Measurements from ENCODE around the gene CHTF18.

Gene CHTF18

GRCh38 chr16:827513-827912 is 39.1 kb downstream of the CHTF18 start:
- no peak overlapping the region for H3K4me3 ChIP-seq (ENCODE audit: low read length)
- H3K36me3 ChIP-seq (ENCODE audit: control insufficient read depth, low read length), result no peaks in the 10 kb centered on the region
- H3K4me1 ChIP-seq (ENCODE audit: control insufficient read depth, low read length), result no peaks in the 10 kb centered on the region
- H3K9me2 ChIP-seq (replicated peaks; ENCODE audit: control insufficient read depth, low read length), result no peaks in the 10 kb centered on the region
- H3K79me2 ChIP-seq (ENCODE audit: control insufficient read depth, low read length), result no peaks in the 10 kb centered on the region
- H3K9me3 ChIP-seq (ENCODE audit: control insufficient read depth, insufficient read depth, low read length), result no peaks in the 10 kb centered on the region
- no peak for TF ChIP-seq EZH2phosphoT487 (IDR thresholded peaks at IDR 0.05; ENCODE audit: borderline replicate concordance, low read length)
- no peak for TF ChIP-seq CTCF (IDR thresholded peaks at IDR 0.05; ENCODE audit: low read depth, low read length, poor library complexity, severe bottlenecking)
- H4K20me1 ChIP-seq (ENCODE audit: control insufficient read depth, insufficient read depth, low read depth, low read length), result no peaks in the 10 kb centered on the region
- H3F3A ChIP-seq (ENCODE audit: control insufficient read depth, insufficient read depth), result no peaks in the 10 kb centered on the region
- no peak overlapping the region for H3K4me2 ChIP-seq (ENCODE audit: low read length)
- H3K27me3 ChIP-seq (ENCODE audit: control insufficient read depth, low read length), result no peaks in the 10 kb centered on the region
- no peak overlapping the region for H3K27ac ChIP-seq (ENCODE audit: low read depth, low read length)

DNA sequence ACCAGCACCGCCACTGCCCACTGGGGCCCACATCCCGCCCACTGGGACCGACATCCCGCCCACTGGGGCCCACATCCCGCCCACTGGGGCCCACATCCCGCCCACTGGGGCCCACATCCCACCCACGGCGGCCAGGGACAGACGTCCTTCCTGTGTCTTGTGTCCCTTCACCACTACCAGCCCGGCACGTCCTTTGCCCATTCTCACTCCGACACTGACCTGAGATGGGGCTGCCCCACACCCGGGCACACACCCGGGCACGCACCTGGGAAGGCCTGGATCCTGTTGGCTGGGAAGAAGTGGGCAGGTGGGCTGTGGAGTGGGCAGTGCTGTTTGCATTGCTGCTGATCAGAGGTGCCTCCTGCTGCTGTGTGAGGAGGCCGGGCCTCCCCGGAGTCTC is 40.5 kb downstream of the CHTF18 start:
- Histone ChIP-seq H3F3A (ENCODE audit: control insufficient read depth, insufficient read depth) (no peaks in the 10 kb centered on the region), H3K27ac (ENCODE audit: low read depth, low read length) (no peak overlapping the region), H3K9me3 (ENCODE audit: control insufficient read depth, insufficient read depth, low read length) (no peaks in the 10 kb centered on the region), H3K9me2 (replicated peaks; ENCODE audit: control insufficient read depth, low read length) (no peaks in the 10 kb centered on the region), H3K4me1 (ENCODE audit: control insufficient read depth, low read length) (no peaks in the 10 kb centered on the region), H3K27me3 (ENCODE audit: control insufficient read depth, low read length) (no peaks in the 10 kb centered on the region), H4K20me1 (ENCODE audit: control insufficient read depth, insufficient read depth, low read depth, low read length) (no peaks in the 10 kb centered on the region), H3K79me2 (ENCODE audit: control insufficient read depth, low read length) (no peaks in the 10 kb centered on the region), H3K4me3 (ENCODE audit: low read length) (no peak overlapping the region), H3K36me3 (ENCODE audit: control insufficient read depth, low read length) (no peaks in the 10 kb centered on the region), H3K4me2 (ENCODE audit: low read length) (no peak overlapping the region)
- TF ChIP-seq EZH2phosphoT487 (IDR thresholded peaks at IDR 0.05; ENCODE audit: borderline replicate concordance, low read length) (no peak), CTCF (IDR thresholded peaks at IDR 0.05; ENCODE audit: low read depth, low read length, poor library complexity, severe bottlenecking) (no peak)

GRCh38 chr16:830107-830870 is 41.9 kb downstream of the CHTF18 start:
- no peaks in the 10 kb centered on the region for H3K4me1 ChIP-seq (ENCODE audit: control insufficient read depth, low read length)
- H4K20me1 ChIP-seq (ENCODE audit: control insufficient read depth, insufficient read depth, low read depth, low read length), result no peaks in the 10 kb centered on the region
- H3F3A ChIP-seq (ENCODE audit: control insufficient read depth, insufficient read depth), result no peaks in the 10 kb centered on the region
- H3K79me2 ChIP-seq (ENCODE audit: control insufficient read depth, low read length), result no peaks in the 10 kb centered on the region
- H3K27ac ChIP-seq (ENCODE audit: low read depth, low read length), result no peak overlapping the region
- H3K27me3 ChIP-seq (ENCODE audit: control insufficient read depth, low read length), result no peaks in the 10 kb centered on the region
- H3K4me3 ChIP-seq (ENCODE audit: low read length), result no peak overlapping the region
- no peak overlapping the region for H3K4me2 ChIP-seq (ENCODE audit: low read length)
- no peaks in the 10 kb centered on the region for H3K9me2 ChIP-seq (replicated peaks; ENCODE audit: control insufficient read depth, low read length)
- H3K36me3 ChIP-seq (ENCODE audit: control insufficient read depth, low read length), result no peaks in the 10 kb centered on the region
- no peak for TF ChIP-seq CTCF (IDR thresholded peaks at IDR 0.05; ENCODE audit: low read depth, low read length, poor library complexity, severe bottlenecking)
- TF ChIP-seq EZH2phosphoT487 (IDR thresholded peaks at IDR 0.05; ENCODE audit: borderline replicate concordance, low read length), result no peak
- H3K9me3 ChIP-seq (ENCODE audit: control insufficient read depth, insufficient read depth, low read length), result no peaks in the 10 kb centered on the region
